Transverse colon (tissue), 4 donors: ENCODE data around the gene POMGNT1. TPM values are rescaled to one million over a fixed set of nuclear protein-coding genes. Genes with fewer than 3 reads are reported as not detected.

Source experiments
- DNase-seq: peaks from one replicate; pipeline ENCODE4 v3.0.0-alpha.2; 2019
- H3K27ac ChIP-seq, 4 donors: fragments of 200-600 bp; sonication (generic); 2 replicates each; pipeline ENCODE4 v1.5.1; 2016 to 2018; ENCODE audit warnings: inconsistent platforms in 4 of 4
- H3K27me3 ChIP-seq: fragments of 200-600 bp; sonication (generic); 2 replicates; pipeline ENCODE4 v1.5.1; 2017; ENCODE audit warnings: inconsistent platforms
- H3K36me3 ChIP-seq, 4 donors: fragments of 200-600 bp; sonication (generic); 2 replicates each; pipeline ENCODE4 v1.5.1; 2017 to 2019; ENCODE audit warnings: inconsistent platforms in 4 of 4
- H3K4me1 ChIP-seq, 4 donors: fragments of 200-600 bp; sonication (generic); 2 replicates each; pipeline ENCODE4 v1.5.1; 2017 to 2020; ENCODE audit warnings: inconsistent platforms in 4 of 4
- H3K4me3 ChIP-seq, 4 donors: fragments of 200-600 bp; sonication (generic); 1 replicate in 1 of 4; 2 replicates in 3 of 4; pipeline versions ENCODE4 v1.5.1 to v1.6.1; 2017 to 2019; ENCODE audit warnings: inconsistent platforms in 4 of 4
- H3K9me3 ChIP-seq, 2 donors: fragments of 200-600 bp; sonication (generic); 2 replicates each; pipeline ENCODE4 v1.5.1; 2017 to 2019; ENCODE audit warnings: inconsistent platforms in 2 of 2
- EP300 ChIP-seq: sonication (generic); formaldehyde crosslinking; IDR thresholded peaks from one replicate; pipeline ENCODE4 v1.6.1; 2017; ENCODE audit warnings: antibody characterized with exemption, low read depth
- POLR2A ChIP-seq: fragments of 450-650 bp; IDR thresholded peaks from one replicate; pipeline ENCODE4 v1.6.1; 2016; ENCODE audit warnings: antibody characterized with exemption, mild to moderate bottlenecking, moderate library complexity
- POLR2AphosphoS5 ChIP-seq, 3 donors: sonication (generic); formaldehyde crosslinking; IDR thresholded peaks; one replicate each; pipeline ENCODE4 v1.6.1; 2016; ENCODE audit warnings: antibody characterized with exemption in 3 of 3
- WGBS, 2 donors: methylation state at CpG; one replicate each; pipeline ENCODE4 v1.1.5; 2018; ENCODE audit warnings: low coverage in 1 of 2; 5-methylcytosine and 5-hydroxymethylcytosine counted together
- in situ Hi-C, 4 donors: fragments of 200-750 bp; cut with MboI; loops; one replicate each; pipeline versions ENCODE4 v1.15.0 to v1.15.1; 2017; ENCODE audit warnings: low sequenced_read_pairs in 3 of 4, low pct_ligation_motif_present in 1 of 4, low pct_unique_long_range_greater_than_20kb in 1 of 4
- intact Hi-C: fragments of 100-400 bp; cut with DNase I; formaldehyde crosslinking; loops from one replicate; pipeline ENCODE4 v1.15.1; 2023; ENCODE audit warnings: low total_unique reads
- total RNA-seq, 4 donors: library from RNA; depleted of rRNA; stranded (reverse); fragments of >200 nt; gene quantifications; one replicate each; pipeline ENCODE4 v1.1.0, GENCODE V29; 2016
- TF ChIP-seq, protein P1 (sequence below), 5 experiments: fragments of 200-600 bp in 3 of 5; fragments of 450-650 bp in 2 of 5; sonication (generic) in 3 of 5; IDR thresholded peaks; 1 replicate in 2 of 5; 2 replicates in 3 of 5; pipeline ENCODE4 v1.5.1; 2016 to 2017; ENCODE audit warnings: antibody characterized with exemption in 5 of 5, inconsistent platforms in 3 of 5, mild to moderate bottlenecking in 2 of 5, moderate library complexity in 1 of 5

The POMGNT1 gene
- total RNA-seq, 4 donors from 2014 or later: 13.3 to 35.5 (median 27.6) TPM

DNA sequence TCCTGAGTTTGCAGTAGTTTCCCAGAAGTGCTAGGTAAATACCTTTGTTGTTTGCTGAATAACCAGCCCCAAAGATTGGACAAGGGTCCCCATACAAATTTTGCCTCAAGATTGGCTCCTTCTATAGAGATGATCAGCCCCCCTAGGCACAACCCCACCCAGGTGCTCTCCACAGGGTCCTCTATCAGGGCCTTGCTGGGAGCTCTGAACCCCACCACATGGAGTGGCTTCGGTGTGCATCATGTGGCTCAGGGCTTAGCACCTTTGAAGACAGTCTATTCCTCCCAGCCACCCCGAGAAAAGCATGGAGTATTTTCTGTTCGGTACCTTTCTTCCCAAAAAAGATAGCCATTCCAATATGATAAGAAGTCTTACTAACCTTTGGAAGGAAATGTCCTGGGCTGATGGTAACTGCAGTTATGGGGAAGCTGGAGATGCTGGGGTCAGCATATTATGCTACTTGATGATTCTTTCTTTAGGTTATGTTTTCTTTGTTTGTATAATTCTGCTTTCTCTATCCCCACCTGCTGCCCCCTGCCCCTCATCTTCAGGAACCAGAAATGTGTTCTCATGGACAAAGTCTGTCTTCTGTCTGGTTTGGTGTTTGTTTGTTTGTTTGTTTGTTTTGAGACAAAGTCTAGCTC lies 28.3 kb downstream of the POMGNT1 start:
- intact Hi-C loops: no loop called here
- TF ChIP-seq EP300: no peak
- no peak overlapping the region for H3K27ac ChIP-seq

DNA sequence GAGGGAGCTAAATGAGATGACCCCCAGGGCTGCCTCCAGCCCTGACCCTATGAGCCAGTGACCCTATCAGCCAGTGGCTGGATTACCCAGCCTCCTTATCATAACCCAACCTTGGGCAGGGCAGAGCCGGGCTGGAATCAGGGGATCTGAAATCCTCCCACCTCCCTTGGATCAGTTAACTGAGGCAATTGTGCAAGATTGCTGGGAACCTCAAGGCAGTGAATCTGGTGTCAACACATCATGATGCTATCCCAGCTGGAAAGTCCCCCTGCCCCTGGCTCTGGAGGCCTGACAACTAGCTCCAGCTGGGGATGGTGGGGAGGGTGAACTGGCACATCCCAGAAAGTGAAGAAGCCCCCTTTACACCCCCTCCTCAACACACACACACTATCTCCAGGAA lies 29.8 kb downstream of the POMGNT1 start:
- Histone ChIP-seq H3K27me3 (peaks cover 14% of the 10 kb centered on the region), H3K9me3 (no peaks in the 10 kb centered on the region), H3K4me1 (peaks cover 11 to 25% (median 14%) of the 10 kb centered on the region in 4 donors), H3K27ac (no peak overlapping the region), H3K4me3 (no peak overlapping the region), H3K36me3 (no peaks in the 10 kb centered on the region)
- WGBS, 2 donors: 82% methylated on average over 1 of the region's 1 CpG; no CpG with 5 or more reads in 1 of the 2 donors
- intact Hi-C loops: no loop called here
- in situ Hi-C loops: no loop called here
- TF ChIP-seq POLR2AphosphoS5 (IDR thresholded peaks at IDR 0.05) (no peak), POLR2A (no peak), EP300 (no peak)
- TF ChIP-seq, protein P1, sequence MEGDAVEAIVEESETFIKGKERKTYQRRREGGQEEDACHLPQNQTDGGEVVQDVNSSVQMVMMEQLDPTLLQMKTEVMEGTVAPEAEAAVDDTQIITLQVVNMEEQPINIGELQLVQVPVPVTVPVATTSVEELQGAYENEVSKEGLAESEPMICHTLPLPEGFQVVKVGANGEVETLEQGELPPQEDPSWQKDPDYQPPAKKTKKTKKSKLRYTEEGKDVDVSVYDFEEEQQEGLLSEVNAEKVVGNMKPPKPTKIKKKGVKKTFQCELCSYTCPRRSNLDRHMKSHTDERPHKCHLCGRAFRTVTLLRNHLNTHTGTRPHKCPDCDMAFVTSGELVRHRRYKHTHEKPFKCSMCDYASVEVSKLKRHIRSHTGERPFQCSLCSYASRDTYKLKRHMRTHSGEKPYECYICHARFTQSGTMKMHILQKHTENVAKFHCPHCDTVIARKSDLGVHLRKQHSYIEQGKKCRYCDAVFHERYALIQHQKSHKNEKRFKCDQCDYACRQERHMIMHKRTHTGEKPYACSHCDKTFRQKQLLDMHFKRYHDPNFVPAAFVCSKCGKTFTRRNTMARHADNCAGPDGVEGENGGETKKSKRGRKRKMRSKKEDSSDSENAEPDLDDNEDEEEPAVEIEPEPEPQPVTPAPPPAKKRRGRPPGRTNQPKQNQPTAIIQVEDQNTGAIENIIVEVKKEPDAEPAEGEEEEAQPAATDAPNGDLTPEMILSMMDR (IDR thresholded peaks at IDR 0.05): no peak
- no peak for DNase-seq

More for the DNA sequence above, 28.3 kb downstream of the POMGNT1 start:
- Histone ChIP-seq H3K9me3 (no peaks in the 10 kb centered on the region), H3K4me1 (peaks cover 15 to 35% (median 22%) of the 10 kb centered on the region in 4 donors), H3K4me3 (no peak overlapping the region), H3K36me3 (no peaks in the 10 kb centered on the region), H3K27me3 (peaks cover 14% of the 10 kb centered on the region)
- no peak for DNase-seq
- 91% methylated on average over 3 of the region's 3 CpGs; no CpG with 5 or more reads in 1 of the 2 donors for WGBS, 2 donors
- in situ Hi-C loops: no loop called here

DNA sequence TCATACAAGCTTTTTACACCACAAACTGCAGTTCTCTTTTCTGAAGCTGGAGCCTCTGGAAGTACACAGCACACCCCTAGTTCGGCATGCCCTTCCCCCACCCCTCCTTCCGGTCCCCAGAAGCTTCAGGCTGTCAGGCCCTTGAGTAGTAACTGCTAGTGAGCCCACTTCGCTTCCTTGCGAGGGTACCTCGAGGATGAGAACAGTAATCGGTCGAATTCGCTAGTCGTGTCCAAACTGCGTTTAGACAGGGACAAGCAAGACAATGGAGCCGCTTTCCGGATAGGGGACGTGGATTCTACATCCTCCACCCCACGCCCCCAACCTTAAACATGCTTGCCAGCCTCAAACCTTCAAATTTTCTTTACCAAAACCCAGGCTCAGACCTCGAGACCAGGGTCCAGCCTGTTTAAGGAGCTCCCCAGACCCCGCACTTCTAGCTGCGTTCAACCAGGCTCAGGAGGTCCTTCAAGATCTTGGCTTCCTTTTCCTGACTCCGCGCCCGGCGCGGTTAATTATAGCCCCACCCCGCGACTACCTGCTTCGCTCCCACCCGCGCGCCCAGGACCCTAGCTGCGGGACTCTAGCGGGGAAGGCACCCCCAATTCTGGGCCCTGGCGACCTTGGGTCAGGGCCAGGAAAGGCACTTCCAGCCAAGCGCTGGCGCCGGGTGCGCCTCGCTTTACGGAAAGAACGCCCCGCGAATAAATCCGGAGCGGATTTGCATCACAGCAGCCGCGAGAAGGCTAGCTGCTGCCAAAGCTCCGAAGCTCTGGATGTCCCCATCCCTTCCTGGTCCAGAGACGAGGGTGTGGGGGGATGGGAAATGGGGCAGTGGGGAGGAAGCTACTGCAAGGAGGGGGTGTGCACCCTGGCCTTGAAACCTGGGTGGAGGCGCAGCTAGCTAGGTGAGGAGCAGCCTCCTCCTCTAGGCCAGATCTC lies 31.4 kb downstream of the POMGNT1 start:
- DNase-seq: no peak
- in situ Hi-C loops: no loop called here
- Histone ChIP-seq H3K36me3 (no peaks in the 10 kb centered on the region), H3K27ac (peak overlapping the region; percentile 2 to 50 (median 45)), H3K27me3 (peaks cover 14% of the 10 kb centered on the region), H3K4me3 (peak overlapping the region; percentile 33 to 59 (median 36)), H3K4me1 (peaks cover 7 to 22% (median 10%) of the 10 kb centered on the region in 4 donors), H3K9me3 (no peaks in the 10 kb centered on the region)
- intact Hi-C loops: no loop called here
- 18% methylated on average over 45 of the region's 47 CpGs; no CpG with 5 or more reads in 1 of the 2 donors for WGBS, 2 donors
- TF ChIP-seq POLR2A: no peak
- peak in 1 of 3 donors; percentile 13 for TF ChIP-seq POLR2AphosphoS5 (IDR thresholded peaks at IDR 0.05)
- TF ChIP-seq, protein P1 (IDR thresholded peaks at IDR 0.05): no peak
- TF ChIP-seq EP300: no peak

DNA sequence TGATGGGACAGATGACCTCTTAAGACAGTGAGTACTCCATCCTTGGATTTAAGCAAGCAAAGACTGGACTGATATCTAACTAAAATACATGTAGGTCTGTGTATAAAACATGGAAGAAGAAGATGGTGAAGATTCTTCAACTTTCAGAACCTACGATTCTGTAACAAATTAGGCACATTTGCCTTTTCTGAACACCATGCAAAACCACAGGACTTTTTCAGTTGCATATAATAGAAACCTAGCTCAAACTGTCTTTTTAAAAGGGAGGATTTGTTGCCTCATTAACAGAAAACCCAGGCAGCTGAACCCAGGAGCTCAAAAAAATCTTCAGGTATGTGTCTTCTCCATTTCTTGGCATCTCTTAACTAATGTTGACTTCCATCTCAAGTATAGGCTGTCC lies 38.0 kb downstream of the POMGNT1 start:
- 77 to 86% methylated on average over 1 of the region's 1 CpG for WGBS, 2 donors
- H3K4me3 ChIP-seq: no peak overlapping the region
- in situ Hi-C loops: no loop called here
- no peak overlapping the region for H3K27ac ChIP-seq
- intact Hi-C loops: no loop called here
- H3K27me3 ChIP-seq: no peaks in the 10 kb centered on the region
- TF ChIP-seq POLR2A: no peak
- no peak for TF ChIP-seq EP300
- TF ChIP-seq, protein P1 (IDR thresholded peaks at IDR 0.05): no peak
- TF ChIP-seq POLR2AphosphoS5 (IDR thresholded peaks at IDR 0.05): no peak
- DNase-seq: no peak
- H3K4me1 ChIP-seq: no peaks in the 10 kb centered on the region
- no peaks in the 10 kb centered on the region for H3K36me3 ChIP-seq
- H3K9me3 ChIP-seq: no peaks in the 10 kb centered on the region
